Measurements from ENCODE around the gene RAB15. TPM values are rescaled to one million over a fixed set of nuclear protein-coding genes. Genes with fewer than 3 reads are reported as not detected.

Gene RAB15
- total and polyA plus RNA-seq, 2 of the 8 experiments (the other 6 are each of a cell fraction or from before 2014, with no cell fraction given), result 38.8 to 58.1 TPM

GRCh38 chr14:64939817-64940190 lies 32.3 kb downstream of the RAB15 start (continued):
- TF ChIP-seq CHD7 (IDR thresholded peaks at IDR 0.05; ENCODE audit: insufficient replicate concordance, low read length), result no peak
- TF ChIP-seq TAF7 (optimal IDR thresholded peaks at IDR 0.05; ENCODE audit: borderline replicate concordance, low read depth, low read length), result no peak
- no peak for TF ChIP-seq CBX8 (IDR thresholded peaks at IDR 0.05; ENCODE audit: borderline replicate concordance, low read depth, low read length)
- no peak for TF ChIP-seq POLR2A (IDR thresholded peaks at IDR 0.05; ENCODE audit: control extremely low read depth in 1 of 2, low read depth in 2 of 2, low read length in 2 of 2)
- no peak for TF ChIP-seq CTBP2 (IDR thresholded peaks at IDR 0.05; ENCODE audit: borderline replicate concordance, insufficient read depth, insufficient read length, low read length)
- no peak for TF ChIP-seq GTF2F1 (IDR thresholded peaks at IDR 0.05; ENCODE audit: borderline replicate concordance, low read depth, low read length)
- no peak for TF ChIP-seq TAF1 (IDR thresholded peaks at IDR 0.05; ENCODE audit: low read depth, low read length)
- no peak for TF ChIP-seq SP4 (IDR thresholded peaks at IDR 0.05; ENCODE audit: low read length)
- TF ChIP-seq BCL11A (IDR thresholded peaks at IDR 0.05; ENCODE audit: low read depth in 2 of 2, low read length in 2 of 2), result no peak
- TF ChIP-seq TBP (IDR thresholded peaks at IDR 0.05; ENCODE audit: low read depth, low read length), result no peak
- TF ChIP-seq SP1 (IDR thresholded peaks at IDR 0.05; ENCODE audit: low read depth, low read length), result no peak
- TF ChIP-seq CBX5 (IDR thresholded peaks at IDR 0.05; ENCODE audit: low read depth, low read length), result no peak
- no peak for TF ChIP-seq KDM1A (IDR thresholded peaks at IDR 0.05; ENCODE audit: borderline replicate concordance, low read length)

Data from H1 (cell line).